PFSK-1 (cell line): ENCODE results near the gene EIF4B.

Source experiments
- FOXP2 ChIP-seq: optimal IDR thresholded peaks from 2 replicates; pipeline ENCODE3; 2011; ENCODE audit warnings: borderline replicate concordance, control low read depth, inconsistent platforms; ENCODE audit not compliant: insufficient read depth; ENCODE audit errors: extremely low read length, extremely low read depth
- POLR2AphosphoS5 ChIP-seq: IDR thresholded peaks from 2 replicates; pipeline ENCODE4 v1.6.1; 2012; ENCODE audit warnings: low read depth, mild to moderate bottlenecking, control low read depth, low read length, moderate library complexity
- REST ChIP-seq, 2 experiments: IDR thresholded peaks; 2 replicates each; pipeline versions ENCODE4 v1.6.1 to v1.8.0; 2011 to 2012; ENCODE audit warnings: low read depth in 2 of 2, low read length in 2 of 2, control low read depth in 1 of 2, inconsistent platforms in 1 of 2, mild to moderate bottlenecking in 1 of 2, moderate library complexity in 1 of 2; ENCODE audit not compliant: insufficient read depth in 1 of 2
- SIN3A ChIP-seq: IDR thresholded peaks from 2 replicates; pipeline ENCODE4 v1.6.1; 2012; ENCODE audit warnings: mild to moderate bottlenecking, low read length, moderate library complexity, borderline replicate concordance; ENCODE audit not compliant: insufficient read depth
- TAF1 ChIP-seq: IDR thresholded peaks from 2 replicates; pipeline ENCODE4 v1.6.1; 2012; ENCODE audit warnings: low read length, control low read depth, borderline replicate concordance; ENCODE audit not compliant: insufficient read depth

GRCh38 chr12:53050426-53051057 is 44.3 kb downstream of the EIF4B start:
- TF ChIP-seq POLR2AphosphoS5: no peak
- TF ChIP-seq REST (IDR thresholded peaks at IDR 0.05; ENCODE audit: insufficient read depth in 1 of 2, low read depth in 2 of 2, low read length in 2 of 2): no peak
- no peak for TF ChIP-seq SIN3A
- no peak for TF ChIP-seq TAF1
- no peak for TF ChIP-seq FOXP2
